Esophagus squamous epithelium (tissue), 5 donors: Measurements from ENCODE around the gene ICE2. TPM values are rescaled to one million over a fixed set of nuclear protein-coding genes. Genes with fewer than 3 reads are reported as not detected.

Experiments used
- DNase-seq: peaks from one replicate; lab custom pipeline; 2025; lab: John Stamatoyannopoulos, UW
- H3K27ac ChIP-seq, 4 donors: fragments of 200-600 bp; sonication (generic); one replicate each; pipeline ENCODE4 v1.5.1; 2016 to 2019; ENCODE audit warnings: mild to moderate bottlenecking in 1 of 4
- H3K27me3 ChIP-seq, 4 donors: fragments of 200-600 bp; sonication (generic); 1 replicate in 3 of 4; 2 replicates in 1 of 4; pipeline versions ENCODE4 v1.5.1 to v1.6.0; 2017 to 2021; ENCODE audit warnings: antibody characterized with exemption in 1 of 4
- H3K36me3 ChIP-seq, 3 donors: fragments of 200-600 bp; sonication (generic); one replicate each; pipeline ENCODE4 v1.5.1; 2016 to 2019
- H3K4me1 ChIP-seq, 3 donors: fragments of 200-600 bp; sonication (generic); one replicate each; pipeline ENCODE4 v1.5.1; 2017 to 2019
- H3K4me3 ChIP-seq, 4 donors: fragments of 200-600 bp; sonication (generic); 1 replicate in 3 of 4; 2 replicates in 1 of 4; pipeline ENCODE4 v1.5.1; 2016 to 2019; ENCODE audit warnings: mild to moderate bottlenecking in 2 of 4, moderate library complexity in 1 of 4
- H3K9me3 ChIP-seq, 3 donors: fragments of 200-600 bp; sonication (generic); one replicate each; pipeline ENCODE4 v1.5.1; 2016 to 2019
- CTCF ChIP-seq, 6 experiments: fragments of 450-650 bp in 4 of 6; fragments of 200-600 bp in 2 of 6; sonication (generic) in 2 of 6; IDR thresholded peaks; one replicate each; pipeline ENCODE4 v1.5.1; 2016 to 2019; ENCODE audit warnings: antibody characterized with exemption in 6 of 6, mild to moderate bottlenecking in 4 of 6, moderate library complexity in 4 of 6
- POLR2A ChIP-seq, 4 donors: fragments of 450-650 bp; IDR thresholded peaks; one replicate each; pipeline ENCODE4 v1.6.1; 2017; ENCODE audit warnings: antibody characterized with exemption in 4 of 4, mild to moderate bottlenecking in 4 of 4, moderate library complexity in 3 of 4
- WGBS, 2 donors: methylation state at CpG; one replicate each; pipeline ENCODE4 v1.1.5; 2018; 5-methylcytosine and 5-hydroxymethylcytosine counted together
- intact Hi-C: fragments of 100-400 bp; cut with DNase I; formaldehyde crosslinking; loops from one replicate; pipeline ENCODE4 v1.15.0; 2022
- total RNA-seq, 4 donors: library from RNA; depleted of rRNA; stranded (reverse); fragments of >200 nt; gene quantifications; one replicate each; pipeline ENCODE4 v1.1.0, GENCODE V29; 2016
- donor health status: DM: yes; HTN: yes; CAD: no.

ICE2 gene
- total RNA-seq, 4 donors from 2014 or later, result 7.0 to 35.9 (median 19.9) TPM

- H3K27ac ChIP-seq, result no peak overlapping the region
- H3K4me1 ChIP-seq, result peaks cover 4 to 51% (median 10%) of the 10 kb centered on the region in 3 donors
- TF ChIP-seq POLR2A (IDR thresholded peaks at IDR 0.05) (no peak), CTCF (IDR thresholded peaks at IDR 0.05) (no peak)
- H3K4me3 ChIP-seq, result no peak overlapping the region
- DNase-seq, result no peak
- intact Hi-C loops, result no loop called here
- WGBS, 2 donors, result 85 to 93% methylated on average over 2 of the region's 2 CpGs
- H3K36me3 ChIP-seq, result peaks cover 0 to 27% (median 0%) of the 10 kb centered on the region in 3 donors
- H3K27me3 ChIP-seq, result no peaks in the 10 kb centered on the region
- H3K9me3 ChIP-seq, result no peaks in the 10 kb centered on the region
Measured at GRCh38 chr15:60425461-60425860, 53.5 kb downstream of the ICE2 start.

GRCh38 chr15:60424006-60424405 lies 54.9 kb downstream of the ICE2 start:
- peaks cover 4 to 65% (median 10%) of the 10 kb centered on the region in 3 donors for H3K4me1 ChIP-seq
- WGBS, 2 donors, result 86 to 100% methylated on average over 1 of the region's 1 CpG
- H3K36me3 ChIP-seq, result peaks cover 0 to 27% (median 0%) of the 10 kb centered on the region in 3 donors
- TF ChIP-seq CTCF (IDR thresholded peaks at IDR 0.05), result no peak
- TF ChIP-seq POLR2A (IDR thresholded peaks at IDR 0.05), result no peak
- DNase-seq, result no peak
- no peak overlapping the region for H3K4me3 ChIP-seq
- intact Hi-C loops, result no loop called here
- no peaks in the 10 kb centered on the region for H3K9me3 ChIP-seq
- peak overlapping the region in 1 of 4 donors; percentile 1 for H3K27ac ChIP-seq
- no peaks in the 10 kb centered on the region for H3K27me3 ChIP-seq

- no peak for TF ChIP-seq CTCF (IDR thresholded peaks at IDR 0.05)
- TF ChIP-seq POLR2A (IDR thresholded peaks at IDR 0.05), result no peak
- H3K4me3 ChIP-seq, result no peak overlapping the region
- peak overlapping the region in 2 of 4 donors; percentile 1 to 25 for H3K27ac ChIP-seq
- H3K4me1 ChIP-seq, result peaks cover 4 to 65% (median 10%) of the 10 kb centered on the region in 3 donors
- peaks cover 0 to 26% (median 0%) of the 10 kb centered on the region in 3 donors for H3K36me3 ChIP-seq
- no peaks in the 10 kb centered on the region for H3K27me3 ChIP-seq
- intact Hi-C loops, result no loop called here
- no peak for DNase-seq
- no peaks in the 10 kb centered on the region for H3K9me3 ChIP-seq
- 14 to 19% methylated on average over 2 of the region's 2 CpGs for WGBS, 2 donors
Measured at GRCh38 chr15:60423537-60423936, 55.4 kb downstream of the ICE2 start.

GRCh38 chr15:60421544-60421943 lies 57.4 kb downstream of the ICE2 start:
- Histone ChIP-seq H3K4me1 (peaks cover 4 to 50% (median 4%) of the 10 kb centered on the region in 3 donors), H3K27ac (peak overlapping the region in 1 of 4 donors; percentile 41), H3K27me3 (no peaks in the 10 kb centered on the region), H3K9me3 (no peaks in the 10 kb centered on the region), H3K4me3 (no peak overlapping the region), H3K36me3 (peaks cover 0 to 20% (median 0%) of the 10 kb centered on the region in 3 donors)
- TF ChIP-seq CTCF (IDR thresholded peaks at IDR 0.05) (no peak), POLR2A (IDR thresholded peaks at IDR 0.05) (no peak)
- 41 to 52% methylated on average over 1 of the region's 1 CpG for WGBS, 2 donors
- intact Hi-C loops, result no loop called here
- no peak for DNase-seq

- 90 to 97% methylated on average over 2 of the region's 2 CpGs for WGBS, 2 donors
- no peaks in the 10 kb centered on the region for H3K9me3 ChIP-seq
- intact Hi-C loops, result no loop called here
- no peaks in the 10 kb centered on the region for H3K27me3 ChIP-seq
- H3K36me3 ChIP-seq, result peaks cover 0 to 14% (median 0%) of the 10 kb centered on the region in 3 donors
- DNase-seq, result no peak
- no peak overlapping the region for H3K4me3 ChIP-seq
- H3K27ac ChIP-seq, result no peak overlapping the region
- TF ChIP-seq CTCF (IDR thresholded peaks at IDR 0.05) (no peak), POLR2A (IDR thresholded peaks at IDR 0.05) (no peak)
- H3K4me1 ChIP-seq, result peaks cover 4 to 43% (median 4%) of the 10 kb centered on the region in 3 donors
Measured at GRCh38 chr15:60420203-60420716, 58.7 kb downstream of the ICE2 start.
